Measurements from ENCODE around the gene TRIM27. TPM values are rescaled to one million over a fixed set of nuclear protein-coding genes. Genes with fewer than 3 reads are reported as not detected.

Gene TRIM27
- total and polyA plus RNA-seq, 4 donors = 34.8 to 81.9 (median 46.1) TPM

GRCh38 chr6:28943223-28943556 is 19.4 kb upstream of the TRIM27 start:
- H3K9me3 ChIP-seq (ENCODE audit: control insufficient read depth in 4 of 4, insufficient read depth in 3 of 4, low read length in 3 of 4) = no peaks in the 10 kb centered on the region
- DNase-seq = no peak
- H3K9ac ChIP-seq (ENCODE audit: insufficient read depth in 1 of 2, low read length in 2 of 2) = no peak overlapping the region
- ATAC-seq (ENCODE audit: insufficient read depth, low FRiP score) = no peak
- H3K4me3 ChIP-seq = no peak overlapping the region
- H3K36me3 ChIP-seq (ENCODE audit: control insufficient read depth in 4 of 4, insufficient read depth in 4 of 4, low read length in 4 of 4) = no peaks in the 10 kb centered on the region
- no peak overlapping the region for H3K27ac ChIP-seq (ENCODE audit: low read depth in 1 of 2, low read length in 1 of 2)
- TF ChIP-seq CTCF (IDR thresholded peaks at IDR 0.05; ENCODE audit: control extremely low read depth, extremely low read depth) = no peak
- 43 to 52% methylated on average over 6 of the region's 6 CpGs for WGBS, 2 donors
- peaks cover 0 to 6% (median 0%) of the 10 kb centered on the region in 3 donors for H3K27me3 ChIP-seq (ENCODE audit: control insufficient read depth in 3 of 3, insufficient read depth in 3 of 3, low read length in 2 of 3)
- H3K4me1 ChIP-seq (ENCODE audit: control insufficient read depth in 5 of 5, insufficient read depth in 5 of 5, low read length in 5 of 5) = peaks cover 0 to 28% (median 7%) of the 10 kb centered on the region in 5 donors

GRCh38 chr6:28941684-28942448 is 18.1 kb upstream of the TRIM27 start:
- no peak for ATAC-seq (ENCODE audit: insufficient read depth, low FRiP score)
- no peak overlapping the region for H3K4me3 ChIP-seq
- peaks cover 0 to 28% (median 7%) of the 10 kb centered on the region in 5 donors for H3K4me1 ChIP-seq (ENCODE audit: control insufficient read depth in 5 of 5, insufficient read depth in 5 of 5, low read length in 5 of 5)
- no peaks in the 10 kb centered on the region for H3K36me3 ChIP-seq (ENCODE audit: control insufficient read depth in 4 of 4, insufficient read depth in 4 of 4, low read length in 4 of 4)
- H3K27ac ChIP-seq (ENCODE audit: low read depth in 1 of 2, low read length in 1 of 2) = no peak overlapping the region
- no peaks in the 10 kb centered on the region for H3K9me3 ChIP-seq (ENCODE audit: control insufficient read depth in 4 of 4, insufficient read depth in 3 of 4, low read length in 3 of 4)
- DNase-seq = peak in 1 of 3 donors; percentile 90
- no peak for TF ChIP-seq CTCF (IDR thresholded peaks at IDR 0.05; ENCODE audit: control extremely low read depth, extremely low read depth)
- WGBS, 2 donors = 12 to 16% methylated on average over 13 of the region's 13 CpGs
- H3K9ac ChIP-seq (ENCODE audit: insufficient read depth in 1 of 2, low read length in 2 of 2) = no peak overlapping the region
- H3K27me3 ChIP-seq (ENCODE audit: control insufficient read depth in 3 of 3, insufficient read depth in 3 of 3, low read length in 2 of 3) = peaks cover 0 to 6% (median 0%) of the 10 kb centered on the region in 3 donors

- peak; percentile 71 for ATAC-seq (ENCODE audit: insufficient read depth, low FRiP score)
- peak overlapping the region; percentile 48 to 82 for H3K27ac ChIP-seq (ENCODE audit: low read depth in 1 of 2, low read length in 1 of 2)
These were observed 17.3 kb upstream of the TRIM27 start for GRCh38 chr6:28940858-28941683.

More at GRCh38 chr6:28940858-28941683, 17.3 kb upstream of the TRIM27 start:
- Histone ChIP-seq H3K9ac (ENCODE audit: insufficient read depth in 1 of 2, low read length in 2 of 2) (peak overlapping the region; percentile 11 to 73), H3K4me3 (peak overlapping the region; percentile 40), H3K4me1 (ENCODE audit: control insufficient read depth in 5 of 5, insufficient read depth in 5 of 5, low read length in 5 of 5) (peaks cover 0 to 28% (median 7%) of the 10 kb centered on the region in 5 donors), H3K9me3 (ENCODE audit: control insufficient read depth in 4 of 4, insufficient read depth in 3 of 4, low read length in 3 of 4) (no peaks in the 10 kb centered on the region), H3K27me3 (ENCODE audit: control insufficient read depth in 3 of 3, insufficient read depth in 3 of 3, low read length in 2 of 3) (peaks cover 0 to 6% (median 0%) of the 10 kb centered on the region in 3 donors), H3K36me3 (ENCODE audit: control insufficient read depth in 4 of 4, insufficient read depth in 4 of 4, low read length in 4 of 4) (no peaks in the 10 kb centered on the region)
- no peak for TF ChIP-seq CTCF (IDR thresholded peaks at IDR 0.05; ENCODE audit: control extremely low read depth, extremely low read depth)
- peak; percentile 75 to 92 (median 90) for DNase-seq
- 0 to 1% methylated on average over 28 of the region's 28 CpGs for WGBS, 2 donors
